ENCODE data around the gene ZIC5.
"Not testable (repeated sequence)": the region's sequence is repeated elsewhere in the genome, so short reads cannot be mapped to it uniquely, and the experiment has no call there.

Gene ZIC5

GRCh38 chr13:99948907-99949678 is 22.5 kb downstream of the ZIC5 start:
- DNase-seq (ENCODE audit: low read depth): no peak
- TF ChIP-seq CTCF (IDR thresholded peaks at IDR 0.05; ENCODE audit: control insufficient read depth, extremely low read depth, insufficient read depth): no peak
- no peak overlapping the region for H3K4me3 ChIP-seq (ENCODE audit: low read depth, low read length)

- H3K4me3 ChIP-seq (ENCODE audit: low read depth, low read length): no peak overlapping the region
- TF ChIP-seq CTCF (IDR thresholded peaks at IDR 0.05; ENCODE audit: control insufficient read depth, extremely low read depth, insufficient read depth): no peak
- no peak for DNase-seq (ENCODE audit: low read depth)
Observed at GRCh38 chr13:99948411-99948810, 23.2 kb downstream of the ZIC5 start.

- no peak overlapping the region for H3K4me3 ChIP-seq (ENCODE audit: low read depth, low read length)
- no peak for DNase-seq (ENCODE audit: low read depth)
- no peak for TF ChIP-seq CTCF (IDR thresholded peaks at IDR 0.05; ENCODE audit: control insufficient read depth, extremely low read depth, insufficient read depth)
Observed at GRCh38 chr13:99947666-99948065, 23.9 kb downstream of the ZIC5 start.

GRCh38 chr13:99945515-99945914 is 26.1 kb downstream of the ZIC5 start:
- DNase-seq (ENCODE audit: low read depth); H3K4me3 ChIP-seq (ENCODE audit: low read depth, low read length): not testable (repeated sequence)

GRCh38 chr13:99944606-99945005 is 27.0 kb downstream of the ZIC5 start:
- no peak for DNase-seq (ENCODE audit: low read depth)
- H3K4me3 ChIP-seq (ENCODE audit: low read depth, low read length): no peak overlapping the region
- no peak for TF ChIP-seq CTCF (IDR thresholded peaks at IDR 0.05; ENCODE audit: control insufficient read depth, extremely low read depth, insufficient read depth)

- no peak for DNase-seq (ENCODE audit: low read depth)
- H3K4me3 ChIP-seq (ENCODE audit: low read depth, low read length): no peak overlapping the region
- no peak for TF ChIP-seq CTCF (IDR thresholded peaks at IDR 0.05; ENCODE audit: control insufficient read depth, extremely low read depth, insufficient read depth)
Observed at GRCh38 chr13:99944102-99944501, 27.5 kb downstream of the ZIC5 start.

- no peak overlapping the region for H3K4me3 ChIP-seq (ENCODE audit: low read depth, low read length)
- DNase-seq (ENCODE audit: low read depth): no peak
- TF ChIP-seq CTCF (IDR thresholded peaks at IDR 0.05; ENCODE audit: control insufficient read depth, extremely low read depth, insufficient read depth): no peak
Observed at GRCh38 chr13:99941911-99942310, 29.7 kb downstream of the ZIC5 start.
